ENCODE data around the gene OTUB2.

- no peak for TF ChIP-seq POLR2A (IDR thresholded peaks at IDR 0.05)
- TF ChIP-seq, protein P1, sequence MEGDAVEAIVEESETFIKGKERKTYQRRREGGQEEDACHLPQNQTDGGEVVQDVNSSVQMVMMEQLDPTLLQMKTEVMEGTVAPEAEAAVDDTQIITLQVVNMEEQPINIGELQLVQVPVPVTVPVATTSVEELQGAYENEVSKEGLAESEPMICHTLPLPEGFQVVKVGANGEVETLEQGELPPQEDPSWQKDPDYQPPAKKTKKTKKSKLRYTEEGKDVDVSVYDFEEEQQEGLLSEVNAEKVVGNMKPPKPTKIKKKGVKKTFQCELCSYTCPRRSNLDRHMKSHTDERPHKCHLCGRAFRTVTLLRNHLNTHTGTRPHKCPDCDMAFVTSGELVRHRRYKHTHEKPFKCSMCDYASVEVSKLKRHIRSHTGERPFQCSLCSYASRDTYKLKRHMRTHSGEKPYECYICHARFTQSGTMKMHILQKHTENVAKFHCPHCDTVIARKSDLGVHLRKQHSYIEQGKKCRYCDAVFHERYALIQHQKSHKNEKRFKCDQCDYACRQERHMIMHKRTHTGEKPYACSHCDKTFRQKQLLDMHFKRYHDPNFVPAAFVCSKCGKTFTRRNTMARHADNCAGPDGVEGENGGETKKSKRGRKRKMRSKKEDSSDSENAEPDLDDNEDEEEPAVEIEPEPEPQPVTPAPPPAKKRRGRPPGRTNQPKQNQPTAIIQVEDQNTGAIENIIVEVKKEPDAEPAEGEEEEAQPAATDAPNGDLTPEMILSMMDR (IDR thresholded peaks at IDR 0.05) = no peak
- no peak for TF ChIP-seq POLR2AphosphoS5 (IDR thresholded peaks at IDR 0.05; ENCODE audit: insufficient read depth in 1 of 2, low read depth in 1 of 2)
Measured at GRCh38 chr14:93982230-93983007, 43.7 kb upstream of the OTUB2 start.

Data from vagina (tissue), 2 donors.